Measurements from ENCODE around the gene CTTNBP2. TPM values are rescaled to one million over a fixed set of nuclear protein-coding genes. Genes with fewer than 3 reads are reported as not detected.

Gene CTTNBP2
- total and polyA plus RNA-seq, 7 donors: 0.60 to 11.1 (median 4.9) TPM

DNA sequence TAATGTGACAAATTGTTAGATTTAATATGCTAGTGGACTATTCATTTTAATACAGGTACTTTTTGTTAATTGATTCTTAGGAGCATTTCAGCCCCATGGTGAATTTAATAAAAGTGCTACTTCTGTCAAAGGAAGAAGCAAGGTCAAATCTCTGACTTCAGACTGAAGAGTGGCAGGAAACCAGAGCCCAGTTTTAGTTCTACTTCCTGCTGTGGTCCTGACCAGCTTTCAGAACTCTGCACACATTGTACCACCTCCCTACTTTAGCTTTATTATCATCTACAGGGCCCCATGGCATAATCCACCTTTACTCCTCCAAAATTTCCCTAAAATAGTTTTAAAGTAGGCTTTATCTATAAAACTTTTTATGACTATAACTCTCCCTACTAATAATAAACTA, 33.7 kb downstream of the CTTNBP2 start:
- Histone ChIP-seq H3K9me3 (no peaks in the 10 kb centered on the region), H3K4me1 (no peaks in the 10 kb centered on the region), H3K36me3 (no peaks in the 10 kb centered on the region), H3K27me3 (no peaks in the 10 kb centered on the region), H3K27ac (no peak overlapping the region), H3K4me3 (no peak overlapping the region)
- DNase-seq: no peak
- intact Hi-C loops (cut with DNase I): no loop called here
- TF ChIP-seq, protein P1, sequence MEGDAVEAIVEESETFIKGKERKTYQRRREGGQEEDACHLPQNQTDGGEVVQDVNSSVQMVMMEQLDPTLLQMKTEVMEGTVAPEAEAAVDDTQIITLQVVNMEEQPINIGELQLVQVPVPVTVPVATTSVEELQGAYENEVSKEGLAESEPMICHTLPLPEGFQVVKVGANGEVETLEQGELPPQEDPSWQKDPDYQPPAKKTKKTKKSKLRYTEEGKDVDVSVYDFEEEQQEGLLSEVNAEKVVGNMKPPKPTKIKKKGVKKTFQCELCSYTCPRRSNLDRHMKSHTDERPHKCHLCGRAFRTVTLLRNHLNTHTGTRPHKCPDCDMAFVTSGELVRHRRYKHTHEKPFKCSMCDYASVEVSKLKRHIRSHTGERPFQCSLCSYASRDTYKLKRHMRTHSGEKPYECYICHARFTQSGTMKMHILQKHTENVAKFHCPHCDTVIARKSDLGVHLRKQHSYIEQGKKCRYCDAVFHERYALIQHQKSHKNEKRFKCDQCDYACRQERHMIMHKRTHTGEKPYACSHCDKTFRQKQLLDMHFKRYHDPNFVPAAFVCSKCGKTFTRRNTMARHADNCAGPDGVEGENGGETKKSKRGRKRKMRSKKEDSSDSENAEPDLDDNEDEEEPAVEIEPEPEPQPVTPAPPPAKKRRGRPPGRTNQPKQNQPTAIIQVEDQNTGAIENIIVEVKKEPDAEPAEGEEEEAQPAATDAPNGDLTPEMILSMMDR (IDR thresholded peaks at IDR 0.05): no peak
- TF ChIP-seq POLR2A (IDR thresholded peaks at IDR 0.05): no peak
- TF ChIP-seq EP300 (IDR thresholded peaks at IDR 0.05): no peak
- no peak for TF ChIP-seq POLR2AphosphoS5 (IDR thresholded peaks at IDR 0.05)

DNA sequence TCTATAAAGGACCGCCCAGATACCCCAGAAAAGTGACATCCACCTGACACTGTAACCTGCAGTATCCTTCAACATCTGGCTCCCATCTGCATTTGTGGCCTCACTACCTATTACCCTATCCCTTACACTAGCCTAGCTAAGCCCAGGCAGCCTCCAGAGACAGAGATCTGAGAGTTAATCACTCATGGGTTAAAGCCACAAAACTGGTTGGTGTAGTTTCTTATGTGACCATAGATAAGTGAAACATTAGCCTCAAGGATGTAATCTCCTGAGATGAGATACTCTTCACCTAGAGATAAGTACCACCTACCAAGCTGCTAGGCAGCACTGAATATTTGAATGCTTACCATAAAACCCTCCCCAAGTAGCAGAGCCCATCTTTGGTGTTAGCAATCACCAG, 35.4 kb downstream of the CTTNBP2 start:
- 98 to 100% methylated on average over 1 of the region's 1 CpG for WGBS, 2 donors
- Histone ChIP-seq H3K4me3 (no peak overlapping the region), H3K4me1 (no peaks in the 10 kb centered on the region), H3K9me3 (no peaks in the 10 kb centered on the region), H3K27ac (no peak overlapping the region), H3K36me3 (no peaks in the 10 kb centered on the region), H3K27me3 (no peaks in the 10 kb centered on the region)
- TF ChIP-seq EP300 (IDR thresholded peaks at IDR 0.05) (no peak), POLR2A (IDR thresholded peaks at IDR 0.05) (no peak), POLR2AphosphoS5 (IDR thresholded peaks at IDR 0.05) (no peak)
- TF ChIP-seq, protein P1 (IDR thresholded peaks at IDR 0.05): no peak
- intact Hi-C loops (cut with DNase I): no loop called here
- DNase-seq: no peak

DNA sequence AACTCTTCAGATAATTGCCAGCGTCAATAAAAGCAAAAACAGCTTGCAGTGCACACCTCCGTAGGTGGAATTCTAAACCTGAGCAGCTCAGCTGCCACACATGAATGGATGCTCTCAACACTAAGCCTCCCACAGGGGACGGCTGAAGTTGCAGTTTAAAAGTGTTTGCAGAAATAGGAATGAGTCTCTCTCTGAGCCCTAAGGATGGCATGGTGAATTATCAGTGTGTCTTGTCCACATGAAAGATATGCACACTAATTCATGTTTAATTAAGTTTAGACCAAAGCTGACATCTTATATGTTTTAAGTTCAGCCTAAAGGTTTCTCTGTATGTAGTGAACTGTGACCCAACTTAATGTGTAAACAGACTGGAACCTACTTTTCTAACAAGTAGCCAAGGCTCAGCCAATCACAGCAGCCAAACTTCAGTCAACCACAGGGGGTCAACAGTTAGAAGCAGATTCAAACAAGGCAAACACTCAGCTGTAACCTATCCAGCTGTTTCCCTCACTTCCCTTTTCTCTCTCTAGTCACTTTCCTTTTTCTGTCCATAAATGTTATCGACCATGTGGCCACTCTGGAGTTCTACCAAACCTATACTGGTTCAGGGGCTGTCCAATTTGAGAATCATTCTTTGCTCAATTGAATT, 38.1 kb downstream of the CTTNBP2 start:
- intact Hi-C loops (cut with DNase I): no loop called here
- Histone ChIP-seq H3K4me1 (peaks cover 0 to 14% (median 10%) of the 10 kb centered on the region in 4 donors), H3K27me3 (no peaks in the 10 kb centered on the region), H3K9me3 (no peaks in the 10 kb centered on the region), H3K36me3 (no peaks in the 10 kb centered on the region), H3K4me3 (no peak overlapping the region), H3K27ac (no peak overlapping the region)
- WGBS, 2 donors: 66 to 68% methylated on average over 4 of the region's 4 CpGs
- TF ChIP-seq POLR2A (IDR thresholded peaks at IDR 0.05) (no peak), POLR2AphosphoS5 (IDR thresholded peaks at IDR 0.05) (no peak)
- TF ChIP-seq, protein P1 (IDR thresholded peaks at IDR 0.05): no peak
- DNase-seq: no peak

DNA sequence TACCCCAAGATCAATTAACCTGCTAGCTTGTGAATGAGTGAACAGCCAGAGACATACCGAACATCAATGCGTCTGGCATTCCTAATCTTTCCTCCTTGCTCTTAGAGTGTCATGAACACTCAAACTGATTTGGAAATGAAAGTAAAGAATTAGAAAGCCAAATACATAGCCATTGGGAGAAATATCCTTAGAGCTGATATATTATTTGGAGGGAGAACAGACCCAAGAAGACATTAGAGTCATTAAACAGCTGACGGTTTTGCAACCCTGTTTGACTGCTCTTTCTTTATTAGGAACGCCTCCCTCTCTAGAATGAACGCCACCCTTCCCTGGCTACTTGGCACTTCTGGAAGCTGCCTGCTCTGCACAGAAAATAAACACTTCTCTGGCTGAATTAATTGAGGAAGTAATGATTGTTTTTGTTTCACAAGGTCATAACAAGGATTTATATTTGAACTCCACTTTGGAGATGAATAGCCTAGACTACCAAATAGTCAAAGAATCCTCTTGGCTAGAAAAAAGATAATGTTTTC, 42.8 kb downstream of the CTTNBP2 start:
- no peaks in the 10 kb centered on the region for H3K27me3 ChIP-seq
- no peaks in the 10 kb centered on the region for H3K9me3 ChIP-seq
- no peak for TF ChIP-seq POLR2AphosphoS5 (IDR thresholded peaks at IDR 0.05)
- TF ChIP-seq, protein P1 (IDR thresholded peaks at IDR 0.05): no peak
- TF ChIP-seq POLR2A (IDR thresholded peaks at IDR 0.05): no peak
- TF ChIP-seq EP300 (IDR thresholded peaks at IDR 0.05): no peak
- no peak for DNase-seq
- intact Hi-C loops (cut with DNase I): no loop called here
- peaks cover 0 to 43% (median 32%) of the 10 kb centered on the region in 4 donors for H3K4me1 ChIP-seq
- peak overlapping the region in 1 of 4 donors; percentile 27 for H3K27ac ChIP-seq
- 66 to 71% methylated on average over 5 of the region's 5 CpGs for WGBS, 2 donors
- H3K4me3 ChIP-seq: no peak overlapping the region
- H3K36me3 ChIP-seq: no peaks in the 10 kb centered on the region
